Colonic mucosa (tissue), 2 donors: ENCODE results near the gene GAB2. TPM values are rescaled to one million over a fixed set of nuclear protein-coding genes. Genes with fewer than 3 reads are reported as not detected.

Experiments used
- total RNA-seq, 2 donors: library from RNA; stranded (reverse); fragmentation: NEBNext Ultra II Directional in 1 of 2; extraction: Animal tissue kit (Norgen Biotek cat#: 25700) in 1 of 2; gene quantifications; one replicate each; pipeline ENCODE4 v1.2.1, GENCODE V29; 2021
- donor health status: DM: no; HTN: no; CAD: no.
- donor health status: DM: no; HTN: no; CAD: no.

GAB2 gene
- total RNA-seq, 2 donors from 2014 or later: 20.0 to 21.1 TPM

Other genes with a start within 250 kb of the GAB2 start
- gene KCTD21, start 229.2 kb downstream of the GAB2 start, total RNA-seq: 1 to 10 TPM; 7.5 to 9.2 TPM
- gene USP35, start 228.9 kb downstream of the GAB2 start, total RNA-seq: 1 to 10 TPM; 5.2 to 5.6 TPM
- 10 to 100 TPM; 15.0 to 23.7 TPM for gene NARS2, start 157.0 kb upstream of the GAB2 start, total RNA-seq